Gastrocnemius medialis (tissue), 4 donors: ENCODE measurements around the gene CCDC17. TPM values are rescaled to one million over a fixed set of nuclear protein-coding genes. Genes with fewer than 3 reads are reported as not detected.

Experiments
- ATAC-seq, 2 donors: fragments of 150-250 bp; one replicate each; pipeline ENCODE4 v1.9.1; 2016
- DNase-seq, 2 donors: peaks; one replicate each; pipeline ENCODE4 v3.0.0-alpha.2; 2019
- H3K27ac ChIP-seq, 4 donors: fragments of 200-600 bp; sonication (generic); 1 replicate in 1 of 4; 2 replicates in 3 of 4; pipeline ENCODE4 v1.5.1; 2016 to 2018; ENCODE audit warnings: mild to moderate bottlenecking in 2 of 4, moderate library complexity in 1 of 4
- H3K27me3 ChIP-seq, 3 donors: fragments of 200-600 bp; sonication (generic) in 2 of 3; 1 replicate in 1 of 3; 2 replicates in 2 of 3; pipeline versions ENCODE4 v1.5.1 to v1.6.0; 2016 to 2019; ENCODE audit warnings: mild to moderate bottlenecking in 1 of 3, moderate library complexity in 1 of 3
- H3K36me3 ChIP-seq, 2 donors: fragments of 200-600 bp; sonication (generic) in 1 of 2; one replicate each; pipeline ENCODE4 v1.5.1; 2017 to 2018
- H3K4me1 ChIP-seq, 2 donors: fragments of 200-600 bp; sonication (generic) in 1 of 2; one replicate each; pipeline ENCODE4 v1.5.1; 2016 to 2017; ENCODE audit warnings: mild to moderate bottlenecking in 2 of 2
- H3K4me3 ChIP-seq, 4 donors: fragments of 200-600 bp; sonication (generic) in 3 of 4; 1 replicate in 1 of 4; 2 replicates in 3 of 4; pipeline ENCODE4 v1.5.1; 2016 to 2019; ENCODE audit warnings: mild to moderate bottlenecking in 2 of 4
- H3K9me3 ChIP-seq, 3 donors: fragments of 200-600 bp; sonication (generic) in 2 of 3; 1 replicate in 1 of 3; 2 replicates in 2 of 3; pipeline ENCODE4 v1.5.1; 2016 to 2019
- CTCF ChIP-seq, 5 experiments: fragments of 450-650 bp in 3 of 5; fragments of 200-600 bp in 2 of 5; sonication (generic) in 2 of 5; IDR thresholded peaks in 4 of 5; conservative IDR thresholded peaks in 1 of 5; 1 replicate in 4 of 5; 2 replicates in 1 of 5; pipeline ENCODE4 v1.5.1; 2016 to 2019; ENCODE audit warnings: antibody characterized with exemption in 5 of 5, mild to moderate bottlenecking in 3 of 5, moderate library complexity in 3 of 5
- POLR2A ChIP-seq, 2 donors: fragments of 450-650 bp; IDR thresholded peaks; one replicate each; pipeline ENCODE4 v1.6.1; 2017; ENCODE audit warnings: antibody characterized with exemption in 2 of 2, mild to moderate bottlenecking in 2 of 2, moderate library complexity in 2 of 2
- in situ Hi-C, 4 donors: fragments of 200-750 bp; cut with MboI; loops; one replicate each; pipeline versions ENCODE4 v1.15.0 to v1.8.0; 2017; ENCODE audit warnings: low sequenced_read_pairs in 4 of 4
- intact Hi-C: fragments of 100-400 bp; cut with DNase I; formaldehyde crosslinking; loops from one replicate; pipeline ENCODE4 v1.15.1; 2023; ENCODE audit warnings: low total_unique reads
- total RNA-seq, 4 donors: library from RNA; depleted of rRNA; stranded (reverse); fragments of >200 nt; gene quantifications; one replicate each; pipeline versions ENCODE4 v1.1.0 to v1.2.3, GENCODE V29; 2016

The CCDC17 gene
- total RNA-seq, 4 donors from 2014 or later = 0.12 to 6.9 (median 0.60) TPM

- TF ChIP-seq POLR2A (IDR thresholded peaks at IDR 0.05) = no peak
- TF ChIP-seq CTCF (IDR thresholded peaks at IDR 0.05 in 4 of 5, conservative IDR thresholded peaks at IDR 0.05 in 1 of 5) = no peak
- Histone ChIP-seq H3K36me3 (peaks cover 0 to 69% of the 10 kb centered on the region in 2 donors), H3K27ac (no peak overlapping the region), H3K9me3 (no peaks in the 10 kb centered on the region), H3K27me3 (no peaks in the 10 kb centered on the region), H3K4me3 (no peak overlapping the region), H3K4me1 (peaks cover 15 to 36% of the 10 kb centered on the region in 2 donors)
- in situ Hi-C loops = no loop called here
- intact Hi-C loops = no loop called here
- DNase-seq (no peak), ATAC-seq (no peak)
These were observed 34.3 kb upstream of the CCDC17 start for GRCh38 chr1:45658171-45658570.

GRCh38 chr1:45656573-45657226, 32.8 kb upstream of the CCDC17 start:
- H3K4me3 ChIP-seq = no peak overlapping the region
- DNase-seq = no peak
- H3K36me3 ChIP-seq = peaks cover 0 to 82% of the 10 kb centered on the region in 2 donors
- in situ Hi-C loops = no loop called here
- TF ChIP-seq CTCF (IDR thresholded peaks at IDR 0.05 in 4 of 5, conservative IDR thresholded peaks at IDR 0.05 in 1 of 5) (no peak), POLR2A (IDR thresholded peaks at IDR 0.05) (no peak)
- intact Hi-C loops = no loop called here
- H3K9me3 ChIP-seq = no peaks in the 10 kb centered on the region
- no peak for ATAC-seq
- peaks cover 11 to 26% of the 10 kb centered on the region in 2 donors for H3K4me1 ChIP-seq
- H3K27ac ChIP-seq = no peak overlapping the region
- H3K27me3 ChIP-seq = no peaks in the 10 kb centered on the region

- intact Hi-C loops (loop anchor here (5.0 kb wide), 1 partner anchor 47 kb away; no protein-coding TSS in a partner anchor), in situ Hi-C loops (no loop called here)
- no peak for DNase-seq
- H3K36me3 ChIP-seq = peaks cover 0 to 86% of the 10 kb centered on the region in 2 donors
- no peak for TF ChIP-seq POLR2A (IDR thresholded peaks at IDR 0.05)
- no peak for TF ChIP-seq CTCF (IDR thresholded peaks at IDR 0.05 in 4 of 5, conservative IDR thresholded peaks at IDR 0.05 in 1 of 5)
- no peak overlapping the region for H3K4me3 ChIP-seq
- H3K27ac ChIP-seq = peak overlapping the region; percentile 7 to 55 (median 26)
- H3K4me1 ChIP-seq = peaks cover 6 to 14% of the 10 kb centered on the region in 2 donors
- no peaks in the 10 kb centered on the region for H3K9me3 ChIP-seq
- H3K27me3 ChIP-seq = no peaks in the 10 kb centered on the region
- peak; percentile 58 to 75 for ATAC-seq
These were observed 30.9 kb upstream of the CCDC17 start for GRCh38 chr1:45654540-45655280.

GRCh38 chr1:45647248-45648021, 23.6 kb upstream of the CCDC17 start:
- peak overlapping the region in 1 of 4 donors; percentile 16 for H3K27ac ChIP-seq
- TF ChIP-seq POLR2A (IDR thresholded peaks at IDR 0.05) (no peak), CTCF (IDR thresholded peaks at IDR 0.05 in 4 of 5, conservative IDR thresholded peaks at IDR 0.05 in 1 of 5) (no peak)
- peaks cover 3 to 6% of the 10 kb centered on the region in 2 donors for H3K4me1 ChIP-seq
- no peak overlapping the region for H3K4me3 ChIP-seq
- no peaks in the 10 kb centered on the region for H3K9me3 ChIP-seq
- in situ Hi-C loops = no loop called here
- no peaks in the 10 kb centered on the region for H3K27me3 ChIP-seq
- H3K36me3 ChIP-seq = peaks cover 0 to 42% of the 10 kb centered on the region in 2 donors
- intact Hi-C loops = no loop called here
- ATAC-seq (no peak), DNase-seq (no peak)
